Liver (tissue), 9 donors: ENCODE data around the gene CHDH. TPM values are rescaled to one million over a fixed set of nuclear protein-coding genes. Genes with fewer than 3 reads are reported as not detected.

Source experiments
- DNase-seq: peaks from one replicate; pipeline ENCODE4 v3.0.0-alpha.2; 2017; ENCODE audit warnings: low spot score
- H3K27ac ChIP-seq, 2 donors: one replicate each; pipeline ENCODE4 v1.7.0; 2013; ENCODE audit warnings: inconsistent platforms in 2 of 2, low read length in 2 of 2, control low read depth in 1 of 2, low read depth in 1 of 2, mild to moderate bottlenecking in 1 of 2
- H3K27me3 ChIP-seq, 4 donors: one replicate each; pipeline versions ENCODE4 v1.6.1 to v1.7.0; 2013; ENCODE audit warnings: low read length in 3 of 4, inconsistent platforms in 1 of 4, mild to moderate bottlenecking in 1 of 4, moderate library complexity in 1 of 4; ENCODE audit not compliant: control insufficient read depth in 4 of 4, insufficient read depth in 4 of 4
- H3K36me3 ChIP-seq, 4 donors: one replicate each; pipeline versions ENCODE4 v1.6.1 to v1.7.0; 2013; ENCODE audit warnings: low read length in 3 of 4, mild to moderate bottlenecking in 3 of 4, low read depth in 1 of 4, moderate library complexity in 1 of 4; ENCODE audit not compliant: control insufficient read depth in 4 of 4, insufficient read depth in 3 of 4
- H3K4me1 ChIP-seq, 4 donors: one replicate each; pipeline versions ENCODE4 v1.6.1 to v1.7.0; 2013; ENCODE audit warnings: low read length in 3 of 4, mild to moderate bottlenecking in 3 of 4, moderate library complexity in 1 of 4; ENCODE audit not compliant: control insufficient read depth in 4 of 4, insufficient read depth in 4 of 4
- H3K4me3 ChIP-seq, 3 donors: one replicate each; pipeline versions ENCODE4 v1.6.1 to v1.7.0; 2013; ENCODE audit warnings: low read length in 3 of 3, control low read depth in 1 of 3, low read depth in 1 of 3, mild to moderate bottlenecking in 1 of 3
- H3K9ac ChIP-seq, 2 donors: one replicate each; pipeline ENCODE4 v1.7.0; 2013; ENCODE audit warnings: low read length in 2 of 2, mild to moderate bottlenecking in 2 of 2, moderate library complexity in 2 of 2, control low read depth in 1 of 2, low read depth in 1 of 2
- H3K9me3 ChIP-seq, 4 donors: one replicate each; pipeline versions ENCODE4 v1.6.1 to v1.7.0; 2013; ENCODE audit warnings: low read length in 3 of 4; ENCODE audit not compliant: control insufficient read depth in 4 of 4
- EGR1 ChIP-seq, 2 donors: IDR thresholded peaks; 2 replicates each; pipeline ENCODE4 v1.6.1; 2016 to 2018; ENCODE audit warnings: antibody characterized with exemption in 2 of 2, low read depth in 2 of 2
- FOXA1 ChIP-seq: IDR thresholded peaks from 2 replicates; pipeline ENCODE4 v1.6.1; 2016; ENCODE audit warnings: antibody characterized with exemption
- FOXA2 ChIP-seq: IDR thresholded peaks from 2 replicates; pipeline ENCODE4 v1.6.1; 2016; ENCODE audit warnings: antibody characterized with exemption
- GABPA ChIP-seq, 2 donors: IDR thresholded peaks in 1 of 2; conservative IDR thresholded peaks in 1 of 2; 2 replicates each; pipeline ENCODE4 v1.6.1; 2016; ENCODE audit warnings: antibody characterized with exemption in 2 of 2, mild to moderate bottlenecking in 1 of 2, moderate library complexity in 1 of 2
- HNF4A ChIP-seq, 2 donors: conservative IDR thresholded peaks; 2 replicates each; pipeline ENCODE4 v1.6.1; 2016; ENCODE audit warnings: antibody characterized with exemption in 2 of 2, mild to moderate bottlenecking in 2 of 2
- HNF4G ChIP-seq: IDR thresholded peaks from 2 replicates; pipeline ENCODE4 v1.6.1; 2016; ENCODE audit warnings: antibody characterized with exemption
- JUND ChIP-seq, 2 donors: IDR thresholded peaks; 2 replicates each; pipeline ENCODE4 v1.6.1; 2016; ENCODE audit warnings: antibody characterized with exemption in 2 of 2
- NR2F2 ChIP-seq: IDR thresholded peaks from 2 replicates; pipeline ENCODE4 v1.6.1; 2016; ENCODE audit warnings: antibody characterized with exemption
- RAD21 ChIP-seq, 2 donors: IDR thresholded peaks; 2 replicates each; pipeline ENCODE4 v1.6.1; 2016; ENCODE audit warnings: antibody characterized with exemption in 2 of 2, mild to moderate bottlenecking in 2 of 2
- RXRA ChIP-seq, 2 donors: IDR thresholded peaks; 2 replicates each; pipeline ENCODE4 v1.6.1; 2017 to 2018; ENCODE audit warnings: antibody characterized with exemption in 2 of 2, mild to moderate bottlenecking in 1 of 2
- SP1 ChIP-seq: IDR thresholded peaks from 2 replicates; pipeline ENCODE4 v1.6.1; 2018; ENCODE audit warnings: antibody characterized with exemption, mild to moderate bottlenecking
- TAF1 ChIP-seq: conservative IDR thresholded peaks from 2 replicates; pipeline ENCODE4 v1.6.1; 2016; ENCODE audit warnings: antibody characterized with exemption, mild to moderate bottlenecking
- YY1 ChIP-seq: IDR thresholded peaks from 2 replicates; pipeline ENCODE4 v1.6.1; 2016; ENCODE audit warnings: antibody characterized with exemption, mild to moderate bottlenecking
- WGBS: extraction: QIAGEN DNeasy Blood & Tissue Kit; methylation state at CpG from one replicate; pipeline ENCODE4 v1.1.7; 2013; 5-methylcytosine and 5-hydroxymethylcytosine counted together
- polyA plus RNA-seq, 2 donors: library from polyadenylated mRNA; stranded (reverse) in 1 of 2; unstranded in 1 of 2; fragments of 200-250 nt in 1 of 2; fragments of >200 nt in 1 of 2; fragmentation: Nextera tagmentation in 1 of 2; extraction: Ambion mirVana in 1 of 2; gene quantifications; one replicate each; pipeline versions ENCODE4 v1.2.1 to v1.2.3, GENCODE V29; 2013 to 2015
- total RNA-seq, 2 donors: library from RNA; depleted of rRNA; stranded (reverse); fragments of >200 nt; gene quantifications; one replicate each; pipeline ENCODE4 v1.2.3, GENCODE V29; 2014
- TF ChIP-seq, protein P1 (sequence below): IDR thresholded peaks from 2 replicates; pipeline ENCODE4 v1.6.1; 2016; ENCODE audit warnings: antibody characterized with exemption
- TF ChIP-seq, protein P2 (sequence below): IDR thresholded peaks from 2 replicates; pipeline ENCODE4 v1.6.1; 2016; ENCODE audit warnings: antibody characterized with exemption
- TF ChIP-seq, protein P3 (sequence below): IDR thresholded peaks from 2 replicates; pipeline ENCODE4 v1.6.1; 2016; ENCODE audit warnings: antibody characterized with exemption, mild to moderate bottlenecking
- TF ChIP-seq, protein P4 (sequence below): IDR thresholded peaks from 2 replicates; pipeline ENCODE4 v1.6.1; 2016; ENCODE audit warnings: antibody characterized with exemption
- TF ChIP-seq, protein P5 (sequence below): fragments of 150-350 bp; IDR thresholded peaks from 2 replicates; pipeline ENCODE4 v1.5.1; 2017; ENCODE audit warnings: improper control_type of control experiment, low read depth, low read length; ENCODE audit not compliant: missing input control
- donor health status: healthy.
- donor health status: healthy.
- donor health status: healthy.
- donor health status: healthy.
- donor health status: healthy.

CHDH gene
- total and polyA plus RNA-seq, 4 donors: 9.1 to 34.0 (median 21.2) TPM

DNA sequence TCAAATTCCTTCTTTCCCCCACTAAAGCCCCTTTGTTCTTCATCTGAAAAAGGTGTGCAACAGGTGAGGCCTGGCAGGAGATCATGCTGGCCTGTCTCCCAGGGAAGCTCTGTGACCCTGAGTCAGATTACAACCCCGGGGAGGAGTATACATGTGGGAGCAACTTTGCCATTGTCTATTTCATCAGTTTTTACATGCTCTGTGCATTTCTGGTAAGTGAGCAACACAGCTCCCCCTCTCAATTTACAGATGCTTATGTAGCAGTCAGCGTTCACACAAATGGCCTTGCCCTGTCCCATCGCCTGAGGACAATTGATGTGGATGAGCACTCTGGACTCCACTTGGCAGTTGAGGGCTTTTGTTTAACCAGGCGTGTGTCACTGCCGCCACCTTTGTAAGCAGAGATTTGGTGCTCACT, 70.4 kb downstream of the CHDH start:
- H3K9ac ChIP-seq: no peak overlapping the region
- no peaks in the 10 kb centered on the region for H3K36me3 ChIP-seq
- 42% methylated on average over 5 of the region's 5 CpGs for WGBS
- H3K4me3 ChIP-seq: no peak overlapping the region
- H3K9me3 ChIP-seq: no peaks in the 10 kb centered on the region
- TF ChIP-seq NR2F2: no peak
- TF ChIP-seq TAF1: no peak
- TF ChIP-seq, protein P1, sequence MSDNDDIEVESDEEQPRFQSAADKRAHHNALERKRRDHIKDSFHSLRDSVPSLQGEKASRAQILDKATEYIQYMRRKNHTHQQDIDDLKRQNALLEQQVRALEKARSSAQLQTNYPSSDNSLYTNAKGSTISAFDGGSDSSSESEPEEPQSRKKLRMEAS: no peak
- TF ChIP-seq, protein P2, sequence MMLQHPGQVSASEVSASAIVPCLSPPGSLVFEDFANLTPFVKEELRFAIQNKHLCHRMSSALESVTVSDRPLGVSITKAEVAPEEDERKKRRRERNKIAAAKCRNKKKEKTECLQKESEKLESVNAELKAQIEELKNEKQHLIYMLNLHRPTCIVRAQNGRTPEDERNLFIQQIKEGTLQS: no peak
- TF ChIP-seq, protein P3, sequence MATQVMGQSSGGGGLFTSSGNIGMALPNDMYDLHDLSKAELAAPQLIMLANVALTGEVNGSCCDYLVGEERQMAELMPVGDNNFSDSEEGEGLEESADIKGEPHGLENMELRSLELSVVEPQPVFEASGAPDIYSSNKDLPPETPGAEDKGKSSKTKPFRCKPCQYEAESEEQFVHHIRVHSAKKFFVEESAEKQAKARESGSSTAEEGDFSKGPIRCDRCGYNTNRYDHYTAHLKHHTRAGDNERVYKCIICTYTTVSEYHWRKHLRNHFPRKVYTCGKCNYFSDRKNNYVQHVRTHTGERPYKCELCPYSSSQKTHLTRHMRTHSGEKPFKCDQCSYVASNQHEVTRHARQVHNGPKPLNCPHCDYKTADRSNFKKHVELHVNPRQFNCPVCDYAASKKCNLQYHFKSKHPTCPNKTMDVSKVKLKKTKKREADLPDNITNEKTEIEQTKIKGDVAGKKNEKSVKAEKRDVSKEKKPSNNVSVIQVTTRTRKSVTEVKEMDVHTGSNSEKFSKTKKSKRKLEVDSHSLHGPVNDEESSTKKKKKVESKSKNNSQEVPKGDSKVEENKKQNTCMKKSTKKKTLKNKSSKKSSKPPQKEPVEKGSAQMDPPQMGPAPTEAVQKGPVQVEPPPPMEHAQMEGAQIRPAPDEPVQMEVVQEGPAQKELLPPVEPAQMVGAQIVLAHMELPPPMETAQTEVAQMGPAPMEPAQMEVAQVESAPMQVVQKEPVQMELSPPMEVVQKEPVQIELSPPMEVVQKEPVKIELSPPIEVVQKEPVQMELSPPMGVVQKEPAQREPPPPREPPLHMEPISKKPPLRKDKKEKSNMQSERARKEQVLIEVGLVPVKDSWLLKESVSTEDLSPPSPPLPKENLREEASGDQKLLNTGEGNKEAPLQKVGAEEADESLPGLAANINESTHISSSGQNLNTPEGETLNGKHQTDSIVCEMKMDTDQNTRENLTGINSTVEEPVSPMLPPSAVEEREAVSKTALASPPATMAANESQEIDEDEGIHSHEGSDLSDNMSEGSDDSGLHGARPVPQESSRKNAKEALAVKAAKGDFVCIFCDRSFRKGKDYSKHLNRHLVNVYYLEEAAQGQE: no peak
- no peak for TF ChIP-seq RAD21 (IDR thresholded peaks at IDR 0.05)
- TF ChIP-seq, protein P4, sequence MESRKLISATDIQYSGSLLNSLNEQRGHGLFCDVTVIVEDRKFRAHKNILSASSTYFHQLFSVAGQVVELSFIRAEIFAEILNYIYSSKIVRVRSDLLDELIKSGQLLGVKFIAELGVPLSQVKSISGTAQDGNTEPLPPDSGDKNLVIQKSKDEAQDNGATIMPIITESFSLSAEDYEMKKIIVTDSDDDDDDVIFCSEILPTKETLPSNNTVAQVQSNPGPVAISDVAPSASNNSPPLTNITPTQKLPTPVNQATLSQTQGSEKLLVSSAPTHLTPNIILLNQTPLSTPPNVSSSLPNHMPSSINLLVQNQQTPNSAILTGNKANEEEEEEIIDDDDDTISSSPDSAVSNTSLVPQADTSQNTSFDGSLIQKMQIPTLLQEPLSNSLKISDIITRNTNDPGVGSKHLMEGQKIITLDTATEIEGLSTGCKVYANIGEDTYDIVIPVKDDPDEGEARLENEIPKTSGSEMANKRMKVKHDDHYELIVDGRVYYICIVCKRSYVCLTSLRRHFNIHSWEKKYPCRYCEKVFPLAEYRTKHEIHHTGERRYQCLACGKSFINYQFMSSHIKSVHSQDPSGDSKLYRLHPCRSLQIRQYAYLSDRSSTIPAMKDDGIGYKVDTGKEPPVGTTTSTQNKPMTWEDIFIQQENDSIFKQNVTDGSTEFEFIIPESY: no peak
- TF ChIP-seq JUND (IDR thresholded peaks at IDR 0.05): no peak
- no peak for TF ChIP-seq HNF4G
- peak; percentile 29 for TF ChIP-seq YY1
- TF ChIP-seq EGR1 (IDR thresholded peaks at IDR 0.05; ENCODE audit: low read depth in 2 of 2): no peak
- TF ChIP-seq RXRA (IDR thresholded peaks at IDR 0.05): peak in 1 of 2 donors; percentile 40
- TF ChIP-seq SP1: no peak
- TF ChIP-seq FOXA2: peak; percentile 29
- TF ChIP-seq GABPA (IDR thresholded peaks at IDR 0.05 in 1 of 2, conservative IDR thresholded peaks at IDR 0.05 in 1 of 2): no peak
- TF ChIP-seq HNF4A (conservative IDR thresholded peaks at IDR 0.05): peak in 1 of 2 donors; percentile 68
- TF ChIP-seq, protein P5, sequence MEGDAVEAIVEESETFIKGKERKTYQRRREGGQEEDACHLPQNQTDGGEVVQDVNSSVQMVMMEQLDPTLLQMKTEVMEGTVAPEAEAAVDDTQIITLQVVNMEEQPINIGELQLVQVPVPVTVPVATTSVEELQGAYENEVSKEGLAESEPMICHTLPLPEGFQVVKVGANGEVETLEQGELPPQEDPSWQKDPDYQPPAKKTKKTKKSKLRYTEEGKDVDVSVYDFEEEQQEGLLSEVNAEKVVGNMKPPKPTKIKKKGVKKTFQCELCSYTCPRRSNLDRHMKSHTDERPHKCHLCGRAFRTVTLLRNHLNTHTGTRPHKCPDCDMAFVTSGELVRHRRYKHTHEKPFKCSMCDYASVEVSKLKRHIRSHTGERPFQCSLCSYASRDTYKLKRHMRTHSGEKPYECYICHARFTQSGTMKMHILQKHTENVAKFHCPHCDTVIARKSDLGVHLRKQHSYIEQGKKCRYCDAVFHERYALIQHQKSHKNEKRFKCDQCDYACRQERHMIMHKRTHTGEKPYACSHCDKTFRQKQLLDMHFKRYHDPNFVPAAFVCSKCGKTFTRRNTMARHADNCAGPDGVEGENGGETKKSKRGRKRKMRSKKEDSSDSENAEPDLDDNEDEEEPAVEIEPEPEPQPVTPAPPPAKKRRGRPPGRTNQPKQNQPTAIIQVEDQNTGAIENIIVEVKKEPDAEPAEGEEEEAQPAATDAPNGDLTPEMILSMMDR: no peak
- no peak for TF ChIP-seq FOXA1
- H3K27ac ChIP-seq: peak overlapping the region; percentile 75 to 77
- no peaks in the 10 kb centered on the region for H3K27me3 ChIP-seq
- no peak for DNase-seq
- peaks cover 6 to 31% (median 23%) of the 10 kb centered on the region in 4 donors for H3K4me1 ChIP-seq
